K562 (cell line): ENCODE measurements around the gene ALDH8A1. TPM values are rescaled to one million over a fixed set of nuclear protein-coding genes. Genes with fewer than 3 reads are reported as not detected.

Experiments used
- ATAC-seq: fragments of 200-7000 bp; cut with Tn5 transposase; 3 replicates; pipeline ENCODE4 v1.9.1; 2020; ENCODE audit warnings: moderate library complexity
- BruUV-seq: library from RNA; stranded (reverse); fragments of 400-500 nt; replicated peaks from 2 replicates; lab custom pipeline; 2021; lab: Mats Ljungman, UMichigan
- CTCF ChIA-PET: fragments of 300-600 bp; formaldehyde crosslinking; extraction: SDS; loops from one replicate; lab custom pipeline; 2021; ENCODE audit warnings: low intra/inter-chr PET ratio; lab: Yijun Ruan, JAX
- POLR2A ChIA-PET: fragments of 300-600, 350-650 bp; sonication (Branson Sonifier 250); formaldehyde crosslinking; extraction: SDS; loops from one replicate; lab custom pipeline; 2021; ENCODE audit warnings: antibody characterized with exemption, inconsistent platforms; lab: Yijun Ruan, JAX
- DNase-seq, 4 experiments: peaks; one replicate each; pipeline versions ENCODE4 v3.0.0 to v3.0.0-alpha.2; 2011 to 2018; ENCODE audit warnings: low spot score in 3 of 4, mixed read lengths in 3 of 4; ENCODE audit errors: extremely low read depth in 1 of 4
- FAIRE-seq: peaks from 2 replicates; lab custom pipeline; 2011; peaks lifted over from hg19 to GRCh38; lab: Jason Lieb, UNC
- H2AFZ ChIP-seq: 2 replicates; pipeline ENCODE4 v1.6.0; 2011; ENCODE audit warnings: low read depth, low read length, control low read depth, inconsistent platforms
- H3K27ac ChIP-seq: fragments of 200-600 bp; 3 replicates; pipeline ENCODE4 v1.8.0; 2011; ENCODE audit warnings: low read depth, mild to moderate bottlenecking, control low read depth, inconsistent platforms, low read length, moderate library complexity, mixed read lengths; ENCODE audit errors: extremely low read depth
- H3K27me3 ChIP-seq, 2 experiments: fragments of 300-600 bp in 1 of 2; 2 replicates in 1 of 2; 3 replicates in 1 of 2; pipeline versions ENCODE4 v1.6.0 to v1.8.0; 2011; ENCODE audit warnings: inconsistent platforms in 2 of 2, low read length in 2 of 2, mild to moderate bottlenecking in 1 of 2, mixed read lengths in 1 of 2, moderate library complexity in 1 of 2; ENCODE audit not compliant: control insufficient read depth in 2 of 2, insufficient read depth in 2 of 2
- H3K36me3 ChIP-seq: fragments of 300-600 bp; 3 replicates; pipeline ENCODE4 v1.8.0; 2011; ENCODE audit warnings: mild to moderate bottlenecking, low read length, inconsistent platforms; ENCODE audit not compliant: control insufficient read depth, insufficient read depth
- H3K4me1 ChIP-seq, 2 experiments: fragments of 200-600 bp in 1 of 2; replicated peaks in 1 of 2; 2 replicates in 1 of 2; 3 replicates in 1 of 2; pipeline versions ENCODE4 v1.5.1 to v1.8.0; 2011; ENCODE audit warnings: inconsistent platforms in 2 of 2, low read length in 2 of 2, mild to moderate bottlenecking in 1 of 2, mixed read lengths in 1 of 2, moderate library complexity in 1 of 2; ENCODE audit not compliant: control insufficient read depth in 2 of 2, insufficient read depth in 2 of 2
- H3K4me2 ChIP-seq: 2 replicates; pipeline ENCODE4 v1.6.1; 2011; ENCODE audit warnings: low read length, control low read depth, inconsistent platforms, mixed read lengths; ENCODE audit not compliant: insufficient read depth
- H3K4me3 ChIP-seq: fragments of 200-600 bp; sonication (generic), shearing (Covaris generic); 2 replicates; pipeline ENCODE4 v1.5.1; 2016; ENCODE audit warnings: control low read depth, inconsistent platforms
- H3K79me2 ChIP-seq: fragments of 200-600 bp; 3 replicates; pipeline ENCODE4 v1.8.0; 2011; ENCODE audit warnings: low read length, inconsistent platforms; ENCODE audit not compliant: control insufficient read depth, insufficient read depth
- H3K9ac ChIP-seq, 2 experiments: 2 replicates each; pipeline versions ENCODE4 v1.6.0 to v1.6.1; 2011; ENCODE audit warnings: low read depth in 2 of 2, low read length in 2 of 2, control low read depth in 1 of 2, inconsistent platforms in 1 of 2, mild to moderate bottlenecking in 1 of 2, mixed read lengths in 1 of 2; ENCODE audit not compliant: insufficient read depth in 1 of 2
- H3K9me1 ChIP-seq: one replicate; pipeline ENCODE4 v1.6.0; 2011; ENCODE audit warnings: inconsistent platforms, mild to moderate bottlenecking, low read length, moderate library complexity; ENCODE audit not compliant: control insufficient read depth, insufficient read depth
- H3K9me3 ChIP-seq: replicated peaks from 2 replicates; pipeline ENCODE4 v1.5.1; 2011; ENCODE audit warnings: low read depth, low read length, inconsistent platforms; ENCODE audit not compliant: control insufficient read depth, insufficient read depth
- H4K20me1 ChIP-seq: replicated peaks from 2 replicates; pipeline ENCODE4 v1.6.1; 2011; ENCODE audit warnings: low read length, inconsistent platforms, mixed read lengths; ENCODE audit not compliant: control insufficient read depth, insufficient read depth
- HDGF ChIP-seq: fragments of 450-650 bp; IDR thresholded peaks from 2 replicates; pipeline ENCODE4 v1.6.1; 2016
- RBM22 ChIP-seq: fragments of 200-400 bp; formaldehyde crosslinking; IDR thresholded peaks from 2 replicates; pipeline ENCODE4 v1.6.1; 2018; ENCODE audit warnings: low read length, low read depth; ENCODE audit not compliant: poor library complexity, severe bottlenecking
- TAF1 ChIP-seq: IDR thresholded peaks from 2 replicates; pipeline ENCODE4 v1.6.1; 2011; ENCODE audit warnings: mild to moderate bottlenecking, low read length, moderate library complexity; ENCODE audit not compliant: insufficient read depth, control insufficient read depth, severe bottlenecking; ENCODE audit errors: extremely low read depth
- ZFP36 ChIP-seq: fragments of 150-350 bp; IDR thresholded peaks from 2 replicates; pipeline ENCODE4 v1.6.1; 2018; ENCODE audit warnings: low read length, low read depth; ENCODE audit not compliant: partially characterized antibody
- ZNF316 ChIP-seq: fragments of 450-650 bp; IDR thresholded peaks from 2 replicates; pipeline ENCODE4 v1.6.1; 2016
- ZNF76 ChIP-seq: fragments of 250-450 bp; sonication (Bioruptor Pico); IDR thresholded peaks from 2 replicates; pipeline ENCODE4 v1.4.0; 2020; ENCODE audit warnings: mild to moderate bottlenecking, moderate library complexity, borderline replicate concordance
- WGBS: fragments of 100-300 bp; shearing (Covaris generic); methylation state at CpG from one replicate; pipeline ENCODE4 v1.1.6; 2016; ENCODE audit warnings: low coverage, mixed read lengths; ENCODE audit not compliant: insufficient coverage; ENCODE audit errors: missing lambda C conversion rate; 5-methylcytosine and 5-hydroxymethylcytosine counted together
- in situ Hi-C: fragments of 300-500 bp; cut with MboI; formaldehyde crosslinking; loops from 4 replicates; pipeline ENCODE4 v1.15.0; 2018; ENCODE audit warnings: inconsistent platforms, mixed read lengths
- intact Hi-C: fragments of 100-400 bp; cut with micrococcal nuclease; formaldehyde crosslinking; loops from 2 replicates; pipeline ENCODE4 v1.14.2; 2022
- polyA plus RNA-seq, 8 experiments: library from polyadenylated mRNA; depleted of rRNA in 4 of 8; stranded (reverse) in 5 of 8; unstranded in 3 of 8; fragments of >200 nt; fragmentation: Nextera tagmentation in 2 of 8; fragmentation: Illumina TruSeq in 1 of 8; extraction: Ambion mirVana in 2 of 8; extraction: Trizol in 1 of 8; gene quantifications; 2 replicates each; pipeline versions ENCODE4 v1.2.1 to v1.2.3, GENCODE V29; 2011 to 2014; ENCODE audit warnings: inconsistent platforms in 1 of 8, missing spikeins in 1 of 8
- total RNA-seq, 7 experiments: library from RNA; depleted of rRNA in 6 of 7; stranded (reverse); fragments of >200 nt in 6 of 7; fragmentation: Illumina TruSeq in 2 of 7; extraction: Trizol in 2 of 7; gene quantifications; 2 replicates each; pipeline versions ENCODE4 v1.2.1 to v1.2.3, GENCODE V29; 2011 to 2021; ENCODE audit warnings: low replicate concordance in 1 of 7
- TF ChIP-seq, protein P1 (sequence below): conservative IDR thresholded peaks from 2 replicates; pipeline ENCODE4 v1.6.1; 2011; ENCODE audit warnings: low read depth, mild to moderate bottlenecking, low read length; ENCODE audit not compliant: control insufficient read depth

ALDH8A1 gene
- total and polyA plus RNA-seq, 9 of the 15 experiments (the other 6 are each of a cell fraction or from before 2014, with no cell fraction given), result 0.03 to 0.18 (median 0.04) TPM; not detected in 2

DNA sequence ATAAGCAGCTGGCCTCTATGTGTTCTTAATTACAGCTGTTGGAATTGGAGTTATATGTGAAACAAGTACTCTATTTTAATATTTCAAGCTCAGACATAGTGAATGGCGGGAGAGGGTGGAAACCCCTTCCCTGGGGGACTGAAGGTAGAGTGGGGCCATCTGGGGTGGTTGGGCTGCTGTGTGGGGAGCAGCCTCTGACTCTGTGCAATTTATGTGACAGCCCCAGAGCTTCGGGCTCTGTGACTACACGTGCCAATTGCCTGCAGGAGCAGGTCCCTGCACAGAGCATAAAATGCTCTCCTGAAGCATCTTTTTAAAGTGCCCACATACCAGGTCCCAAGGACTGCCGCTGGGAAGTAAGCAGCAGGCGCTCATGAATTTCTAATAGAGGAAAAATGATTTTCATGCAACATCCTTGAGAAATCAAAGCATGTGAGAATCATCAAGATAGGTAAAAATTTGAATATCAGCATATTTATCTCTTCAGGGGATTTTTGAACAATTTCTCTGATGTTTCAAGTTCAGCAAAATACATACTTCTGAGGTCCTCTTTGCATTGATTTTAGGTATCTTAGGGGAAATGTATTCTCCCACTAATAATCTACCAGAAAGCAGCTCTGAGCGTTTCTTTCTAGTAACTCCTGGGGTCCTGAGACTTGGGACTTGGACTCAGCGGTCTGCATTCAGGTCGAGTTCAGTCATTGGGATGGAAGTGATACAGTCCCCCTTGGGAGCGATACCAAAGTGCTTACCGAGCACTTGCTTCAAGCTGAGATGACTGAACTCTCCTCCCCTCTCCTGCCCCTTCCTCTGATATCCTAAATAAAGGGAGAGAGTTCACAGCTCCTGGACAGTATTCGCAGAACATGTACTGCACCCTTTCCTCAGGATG, 40.0 kb downstream of the ALDH8A1 start:
- WGBS, result 2% methylated on average over 11 of the region's 11 CpGs
- Histone ChIP-seq H3K27ac (no peak overlapping the region), H3K4me2 (no peak overlapping the region), H3K9me3 (no peaks in the 10 kb centered on the region), H2AFZ (no peak overlapping the region), H3K4me1 (no peaks in the 10 kb centered on the region; a peak in 1 of 5 replicates), H3K36me3 (no peaks in the 10 kb centered on the region), H3K4me3 (no peak overlapping the region), H3K9me1 (no peaks in the 10 kb centered on the region), H3K79me2 (no peaks in the 10 kb centered on the region), H4K20me1 (no peaks in the 10 kb centered on the region), H3K27me3 (peaks cover 1 to 24% of the 10 kb centered on the region in 2 experiments; a peak in 3 of 5 replicates), H3K9ac (no peak overlapping the region)
- no peak for FAIRE-seq
- CTCF ChIA-PET, result no interaction called here
- POLR2A ChIA-PET, result interaction anchor here (1.0 to 1.6 kb wide), 3 partner anchors 9 to 39 kb away, joined by 3 to 7 read pairs (median 3); no protein-coding TSS in a partner anchor
- DNase-seq, result no peak
- BruUV-seq, result no TSS peak
- intact Hi-C loops, result no loop called here
- TF ChIP-seq TAF1 (no peak), ZNF76 (no peak), ZNF316 (peak; percentile 26; the same call in 1 of the 2 replicates), HDGF (no peak), RBM22 (no peak), ZFP36 (no peak)
- TF ChIP-seq, protein P1, sequence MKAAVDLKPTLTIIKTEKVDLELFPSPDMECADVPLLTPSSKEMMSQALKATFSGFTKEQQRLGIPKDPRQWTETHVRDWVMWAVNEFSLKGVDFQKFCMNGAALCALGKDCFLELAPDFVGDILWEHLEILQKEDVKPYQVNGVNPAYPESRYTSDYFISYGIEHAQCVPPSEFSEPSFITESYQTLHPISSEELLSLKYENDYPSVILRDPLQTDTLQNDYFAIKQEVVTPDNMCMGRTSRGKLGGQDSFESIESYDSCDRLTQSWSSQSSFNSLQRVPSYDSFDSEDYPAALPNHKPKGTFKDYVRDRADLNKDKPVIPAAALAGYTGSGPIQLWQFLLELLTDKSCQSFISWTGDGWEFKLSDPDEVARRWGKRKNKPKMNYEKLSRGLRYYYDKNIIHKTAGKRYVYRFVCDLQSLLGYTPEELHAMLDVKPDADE, result no peak
- in situ Hi-C loops, result no loop called here
- peak; percentile 31; the same call in 1 of the 3 replicates for ATAC-seq
